OCI-LY3 (cell line): Measurements from ENCODE around the gene GRIA3.

Experiments
- H2AFZ ChIP-seq: fragments of 200-600, 300-600 bp; shearing (Covaris generic); 2 replicates; pipeline ENCODE4 v1.6.0; 2014; ENCODE audit warnings: antibody characterized with exemption, low read depth, low read length
- H3K27ac ChIP-seq: fragments of 200-600, 300-600 bp; sonication (generic); 2 replicates; pipeline ENCODE4 v1.5.1; 2014; ENCODE audit warnings: mild to moderate bottlenecking, low read length, moderate library complexity, mixed read lengths
- H3K27me3 ChIP-seq: fragments of 200-600, 300-600 bp; sonication (generic); 2 replicates; pipeline ENCODE4 v1.6.1; 2014; ENCODE audit warnings: low read depth, low read length, mixed read lengths
- H3K36me3 ChIP-seq: fragments of 200-600, 300-600 bp; sonication (generic); replicated peaks from 2 replicates; pipeline ENCODE3; 2014; ENCODE audit warnings: low read depth, low read length, mixed read lengths
- H3K4me1 ChIP-seq: fragments of 300-600, 200-600 bp; sonication (generic); 2 replicates; pipeline ENCODE4 v1.6.1; 2014; ENCODE audit warnings: low read length, mixed read lengths
- H3K4me2 ChIP-seq: fragments of 200-600, 300-600 bp; sonication (generic); 2 replicates; pipeline ENCODE4 v1.6.1; 2014; ENCODE audit warnings: low read length, mixed read lengths
- H3K4me3 ChIP-seq: fragments of 300-600, 200-600 bp; sonication (generic); 2 replicates; pipeline ENCODE4 v1.5.1; 2014; ENCODE audit warnings: antibody characterized with exemption, mild to moderate bottlenecking, low read length, moderate library complexity
- H3K79me2 ChIP-seq: fragments of 300-600, 200-600 bp; shearing (Covaris generic); 2 replicates; pipeline ENCODE4 v1.6.1; 2014; ENCODE audit warnings: mild to moderate bottlenecking, low read length, mixed read lengths
- H3K9ac ChIP-seq: fragments of 300-600, 200-600 bp; shearing (Covaris generic); 2 replicates; pipeline ENCODE4 v1.6.0; 2014; ENCODE audit warnings: mild to moderate bottlenecking, low read length, moderate library complexity
- H3K9me3 ChIP-seq: fragments of 200-600, 300-600 bp; shearing (Covaris generic); 2 replicates; pipeline ENCODE4 v1.6.1; 2014; ENCODE audit warnings: low read length, mixed read lengths; ENCODE audit not compliant: insufficient read depth
- H4K20me1 ChIP-seq: fragments of 200-600, 300-600 bp; sonication (generic); 2 replicates; pipeline ENCODE4 v1.6.1; 2016; ENCODE audit warnings: low read length, mixed read lengths; ENCODE audit not compliant: insufficient read depth
- EZH2phosphoT487 ChIP-seq: fragments of 200-600 bp; shearing (Covaris generic); IDR thresholded peaks from 2 replicates; pipeline ENCODE4 v1.6.1; 2018; ENCODE audit warnings: antibody characterized with exemption, mixed run types, low read depth
- TF ChIP-seq, protein P1 (sequence below): fragments of 200-600, 300-600 bp; sonication (generic); IDR thresholded peaks from 2 replicates; pipeline ENCODE4 v1.5.1; 2014; ENCODE audit warnings: antibody characterized with exemption, low read length, low read depth

Gene GRIA3

DNA sequence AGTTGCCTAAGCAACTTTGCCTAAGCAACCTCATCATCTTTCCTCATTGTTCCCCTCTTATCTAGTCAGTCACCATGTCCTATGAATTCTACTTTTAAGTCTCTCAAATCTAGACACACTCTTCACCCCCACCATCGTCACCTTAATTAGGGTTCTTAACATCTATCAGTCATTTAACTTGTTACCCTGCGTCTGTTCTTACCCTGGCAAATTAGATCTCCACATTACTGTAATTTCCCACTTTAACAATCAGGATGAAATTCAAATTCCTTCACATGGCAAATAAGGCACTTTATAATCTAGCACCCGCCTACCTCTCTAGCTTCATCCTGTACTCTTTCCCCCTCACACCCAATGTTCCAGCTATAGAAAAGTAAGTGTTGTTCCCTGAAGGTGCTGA is 221.2 kb downstream of the GRIA3 start:
- Histone ChIP-seq H3K4me2 (no peak overlapping the region), H3K4me1 (peaks cover 39% of the 10 kb centered on the region), H3K27me3 (no peaks in the 10 kb centered on the region), H3K9me3 (no peaks in the 10 kb centered on the region), H4K20me1 (no peaks in the 10 kb centered on the region), H3K27ac (no peak overlapping the region), H2AFZ (no peak overlapping the region), H3K4me3 (no peak overlapping the region), H3K9ac (no peak overlapping the region), H3K79me2 (no peaks in the 10 kb centered on the region), H3K36me3 (peaks cover 4% of the 10 kb centered on the region)
- TF ChIP-seq EZH2phosphoT487 = no peak
- TF ChIP-seq, protein P1, sequence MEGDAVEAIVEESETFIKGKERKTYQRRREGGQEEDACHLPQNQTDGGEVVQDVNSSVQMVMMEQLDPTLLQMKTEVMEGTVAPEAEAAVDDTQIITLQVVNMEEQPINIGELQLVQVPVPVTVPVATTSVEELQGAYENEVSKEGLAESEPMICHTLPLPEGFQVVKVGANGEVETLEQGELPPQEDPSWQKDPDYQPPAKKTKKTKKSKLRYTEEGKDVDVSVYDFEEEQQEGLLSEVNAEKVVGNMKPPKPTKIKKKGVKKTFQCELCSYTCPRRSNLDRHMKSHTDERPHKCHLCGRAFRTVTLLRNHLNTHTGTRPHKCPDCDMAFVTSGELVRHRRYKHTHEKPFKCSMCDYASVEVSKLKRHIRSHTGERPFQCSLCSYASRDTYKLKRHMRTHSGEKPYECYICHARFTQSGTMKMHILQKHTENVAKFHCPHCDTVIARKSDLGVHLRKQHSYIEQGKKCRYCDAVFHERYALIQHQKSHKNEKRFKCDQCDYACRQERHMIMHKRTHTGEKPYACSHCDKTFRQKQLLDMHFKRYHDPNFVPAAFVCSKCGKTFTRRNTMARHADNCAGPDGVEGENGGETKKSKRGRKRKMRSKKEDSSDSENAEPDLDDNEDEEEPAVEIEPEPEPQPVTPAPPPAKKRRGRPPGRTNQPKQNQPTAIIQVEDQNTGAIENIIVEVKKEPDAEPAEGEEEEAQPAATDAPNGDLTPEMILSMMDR = no peak

DNA sequence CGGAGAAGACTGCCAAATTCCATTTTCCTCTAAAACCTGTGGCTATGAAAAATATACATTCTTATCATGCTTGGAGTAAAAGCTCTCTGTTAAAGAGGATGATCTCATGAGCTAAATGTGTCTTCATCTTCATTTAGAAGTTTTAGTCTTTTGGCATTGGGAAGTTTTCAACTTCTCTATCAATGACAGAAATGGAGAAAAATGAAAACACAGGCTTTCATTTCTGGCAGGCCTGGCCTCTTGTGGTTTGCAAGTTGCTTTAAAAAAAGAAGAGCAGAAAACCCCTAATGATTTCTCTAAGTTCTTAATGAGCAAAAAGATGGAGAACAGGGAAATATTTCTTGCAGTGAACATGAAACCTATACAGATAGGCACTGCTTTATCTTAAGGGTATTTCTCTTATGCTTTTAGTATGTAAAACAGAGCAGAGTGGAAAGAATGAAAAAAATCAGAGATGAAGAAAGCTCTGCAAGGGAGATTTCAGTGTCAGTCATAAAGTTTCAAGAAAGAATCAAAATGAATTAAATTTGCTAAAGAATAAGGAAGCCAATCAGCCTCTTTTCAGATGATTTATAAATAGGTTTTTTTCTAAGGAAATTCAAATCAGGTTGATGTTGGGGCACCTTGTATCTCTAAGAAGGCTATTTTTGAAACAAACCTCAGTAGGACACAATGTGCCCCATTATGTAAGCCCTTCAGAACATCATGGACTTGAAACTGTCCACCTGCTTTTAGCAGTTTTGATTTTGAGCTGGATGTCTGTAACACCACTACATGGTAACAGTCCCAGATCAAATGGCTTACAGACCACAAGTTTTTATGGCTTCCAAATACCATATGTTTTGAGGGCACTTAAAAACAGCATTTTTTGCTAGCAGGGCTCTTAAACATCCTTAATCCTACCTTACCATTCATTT is 225.0 kb downstream of the GRIA3 start:
- Histone ChIP-seq H3K4me1 (peaks cover 77% of the 10 kb centered on the region), H3K9me3 (no peaks in the 10 kb centered on the region), H3K27ac (peak overlapping the region; percentile 99), H2AFZ (no peak overlapping the region), H3K4me3 (peak overlapping the region; percentile 54), H4K20me1 (no peaks in the 10 kb centered on the region), H3K9ac (peak overlapping the region; percentile 81), H3K79me2 (no peaks in the 10 kb centered on the region), H3K27me3 (no peaks in the 10 kb centered on the region), H3K4me2 (peak overlapping the region; percentile 75), H3K36me3 (peaks cover 16% of the 10 kb centered on the region)
- TF ChIP-seq, protein P1 = no peak
- TF ChIP-seq EZH2phosphoT487 = no peak

DNA sequence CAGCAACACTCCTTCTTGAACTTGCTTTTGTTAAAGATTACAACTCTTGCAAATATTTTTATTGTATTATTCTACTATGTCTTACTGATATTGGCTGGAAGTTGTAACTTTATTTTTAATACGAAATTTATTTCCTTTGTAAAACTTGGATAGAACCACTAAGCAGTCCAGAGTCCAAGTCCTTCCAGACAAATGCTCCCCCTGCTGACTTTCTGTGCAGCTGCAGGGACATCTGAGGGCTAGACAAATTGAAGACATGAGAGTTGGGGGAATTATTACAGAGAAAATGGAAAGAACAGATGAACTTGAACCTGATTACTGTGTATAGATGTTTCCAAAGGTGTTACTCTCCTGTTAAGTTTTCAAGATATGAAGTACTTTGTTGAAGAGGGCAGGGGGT is 238.8 kb downstream of the GRIA3 start:
- no peak overlapping the region for H2AFZ ChIP-seq
- peaks cover 41% of the 10 kb centered on the region for H3K4me1 ChIP-seq
- no peaks in the 10 kb centered on the region for H3K9me3 ChIP-seq
- no peaks in the 10 kb centered on the region for H3K79me2 ChIP-seq
- TF ChIP-seq, protein P1 = peak; percentile 86
- no peak for TF ChIP-seq EZH2phosphoT487
- no peak overlapping the region for H3K27ac ChIP-seq
- no peak overlapping the region for H3K9ac ChIP-seq
- H3K4me2 ChIP-seq = no peak overlapping the region
- no peaks in the 10 kb centered on the region for H3K27me3 ChIP-seq
- H3K4me3 ChIP-seq = no peak overlapping the region
- H3K36me3 ChIP-seq = no peaks in the 10 kb centered on the region
- H4K20me1 ChIP-seq = no peaks in the 10 kb centered on the region

DNA sequence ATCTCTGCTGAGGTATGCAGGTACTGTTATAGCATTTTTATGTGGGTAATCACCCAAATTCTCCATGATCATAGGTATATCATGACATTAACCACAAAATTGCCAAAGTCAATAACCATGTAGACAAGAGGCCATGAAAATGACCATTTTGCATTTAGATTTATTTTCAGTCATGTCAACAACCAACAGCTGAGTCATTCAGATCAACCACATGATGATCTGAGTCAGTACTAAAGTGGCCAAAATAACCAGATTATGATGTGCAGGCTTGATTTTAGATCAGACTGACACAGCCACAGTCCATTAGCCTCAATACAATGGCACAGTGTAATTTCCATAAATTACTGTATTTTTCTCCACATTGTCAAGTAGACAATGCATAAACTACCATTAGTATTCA is 240.5 kb downstream of the GRIA3 start:
- Histone ChIP-seq H3K9ac (no peak overlapping the region), H3K9me3 (no peaks in the 10 kb centered on the region), H3K4me3 (no peak overlapping the region), H3K4me1 (peaks cover 41% of the 10 kb centered on the region), H3K79me2 (no peaks in the 10 kb centered on the region), H4K20me1 (no peaks in the 10 kb centered on the region), H3K4me2 (peak overlapping the region; percentile 43), H3K27me3 (no peaks in the 10 kb centered on the region), H2AFZ (no peak overlapping the region), H3K36me3 (no peaks in the 10 kb centered on the region), H3K27ac (no peak overlapping the region)
- TF ChIP-seq EZH2phosphoT487 = no peak
- TF ChIP-seq, protein P1 = no peak
